GM21825 (cell line): ENCODE data around the gene PI4KA.

ENCODE experiments used
- ATAC-seq: cut with Tn5 transposase; IDR thresholded peaks from one replicate; pipeline ENCODE4 v1.9.1; 2021; ENCODE audit warnings: mild to moderate bottlenecking, moderate library complexity; ENCODE audit not compliant: unreplicated experiment

Gene PI4KA

DNA sequence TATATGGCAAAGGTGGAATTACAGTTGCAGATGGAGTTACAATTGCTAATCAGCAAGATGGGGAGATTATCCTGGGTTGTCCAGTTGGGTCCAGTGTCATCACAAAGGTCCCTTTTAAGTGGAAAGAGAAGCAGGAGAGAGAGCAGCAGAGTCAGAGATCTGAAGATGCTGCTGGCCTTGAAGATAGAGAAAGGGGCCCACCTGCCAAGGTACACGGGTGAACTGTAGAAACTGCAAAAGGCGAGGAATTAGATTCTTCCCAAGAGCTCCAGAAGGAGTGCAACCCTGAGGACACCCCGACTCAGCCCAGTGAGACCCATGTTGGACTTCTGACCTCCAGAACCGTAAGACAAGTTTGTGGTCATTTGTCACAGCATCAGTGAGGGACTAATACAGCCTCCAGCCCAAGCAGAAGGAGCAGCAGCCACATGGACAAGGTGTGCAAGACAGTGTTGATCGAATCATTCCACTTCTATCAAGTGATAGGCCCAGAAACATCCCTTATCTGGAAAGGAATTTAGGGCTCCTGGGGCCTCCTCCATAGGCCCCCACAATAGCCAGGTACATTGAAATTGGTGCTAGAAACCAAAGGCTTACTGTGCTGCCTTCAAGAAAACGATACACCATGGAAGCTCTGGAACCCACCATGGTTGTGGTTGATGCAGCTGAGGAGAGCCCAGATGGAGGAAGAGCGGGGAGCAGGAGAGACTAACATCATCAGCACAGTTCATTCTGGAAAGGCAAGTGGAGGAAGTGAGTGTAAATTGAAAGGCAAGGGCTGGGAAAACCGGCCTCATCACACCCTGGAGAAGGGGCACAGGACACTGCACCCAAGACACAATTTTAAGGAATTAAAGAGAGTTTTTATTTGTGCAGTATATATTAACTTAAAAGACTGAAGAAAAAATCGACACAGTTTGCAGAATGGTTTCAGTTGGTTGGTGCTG lies 23.5 kb upstream of the PI4KA start:
- no peak for ATAC-seq

DNA sequence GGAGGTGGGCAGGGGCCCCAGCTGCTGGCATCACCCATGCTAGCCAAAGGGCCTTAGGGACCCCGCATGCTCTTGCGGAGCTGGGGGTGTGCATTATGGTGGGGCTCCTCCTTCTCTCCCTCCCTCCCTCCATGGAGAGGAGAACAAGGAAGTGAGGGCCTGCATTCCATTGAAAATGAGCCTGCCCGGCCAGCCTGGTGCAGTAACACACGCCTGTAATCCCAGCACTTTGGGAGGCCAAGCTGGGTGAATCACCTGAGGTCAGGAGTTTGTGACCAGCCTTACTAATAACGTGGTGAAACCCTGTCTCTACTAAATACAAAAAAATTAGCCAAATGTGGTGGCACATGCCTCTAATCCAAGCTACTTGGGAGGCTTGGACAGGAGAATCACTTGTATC lies 22.6 kb upstream of the PI4KA start:
- ATAC-seq: no peak

DNA sequence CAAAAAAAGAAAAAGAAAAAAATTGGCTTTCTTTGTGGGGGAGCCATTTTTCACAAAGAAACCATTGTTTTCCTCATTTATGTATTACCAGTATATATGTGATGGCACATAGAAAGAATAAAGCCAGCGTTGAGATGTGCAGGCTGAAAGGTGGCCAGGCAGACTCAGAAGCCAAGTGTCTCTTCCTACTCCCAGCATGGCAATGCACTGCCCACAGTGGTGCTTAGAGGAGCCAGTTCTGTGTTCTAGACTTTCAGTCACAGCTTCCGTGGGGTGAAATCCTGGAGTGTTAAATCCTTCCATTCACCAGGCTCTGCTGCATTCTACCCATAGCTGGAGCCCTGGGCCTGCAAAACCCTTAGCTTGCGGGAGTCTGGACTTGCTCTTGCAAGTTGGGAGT lies 19.1 kb upstream of the PI4KA start:
- ATAC-seq: no peak

DNA sequence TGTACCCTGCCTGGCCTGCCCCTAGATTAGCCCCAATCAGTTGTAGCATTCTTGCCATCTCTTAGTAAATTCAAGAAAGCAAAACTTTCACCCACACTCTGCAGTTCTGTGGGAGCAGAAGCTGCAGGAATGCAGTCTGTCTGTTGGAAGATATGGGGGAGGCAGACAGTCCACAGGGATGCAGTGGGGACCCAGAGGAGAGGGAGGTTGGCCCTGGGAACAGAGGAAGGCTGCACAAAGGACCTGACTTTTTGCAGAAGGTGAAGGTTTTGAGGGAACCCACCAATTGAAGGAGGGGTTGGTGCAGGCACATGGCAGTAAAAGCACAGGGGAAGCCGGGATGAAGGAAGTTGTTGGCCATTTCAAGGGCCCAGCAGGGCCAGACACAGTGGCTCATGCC lies 16.7 kb upstream of the PI4KA start:
- no peak for ATAC-seq

DNA sequence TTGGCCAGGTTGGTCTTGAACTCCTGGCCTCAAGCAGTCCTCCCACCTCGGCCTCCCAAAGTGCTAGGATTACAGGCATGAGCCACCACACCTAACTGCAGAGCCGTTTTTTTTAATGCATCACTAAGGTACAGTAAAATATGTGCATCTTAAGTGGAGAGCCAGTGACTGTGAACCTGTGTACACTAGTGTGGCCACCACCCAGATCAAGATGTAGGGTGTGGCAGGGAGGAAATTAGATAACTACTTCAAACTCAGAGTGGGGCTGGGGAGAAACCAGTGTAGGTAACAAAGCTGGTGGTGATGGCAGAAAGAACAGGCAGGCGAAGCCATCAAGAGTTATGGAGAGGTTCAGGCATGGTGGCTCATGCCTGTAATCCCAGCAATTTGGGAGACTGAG lies 14.6 kb upstream of the PI4KA start:
- no peak for ATAC-seq

DNA sequence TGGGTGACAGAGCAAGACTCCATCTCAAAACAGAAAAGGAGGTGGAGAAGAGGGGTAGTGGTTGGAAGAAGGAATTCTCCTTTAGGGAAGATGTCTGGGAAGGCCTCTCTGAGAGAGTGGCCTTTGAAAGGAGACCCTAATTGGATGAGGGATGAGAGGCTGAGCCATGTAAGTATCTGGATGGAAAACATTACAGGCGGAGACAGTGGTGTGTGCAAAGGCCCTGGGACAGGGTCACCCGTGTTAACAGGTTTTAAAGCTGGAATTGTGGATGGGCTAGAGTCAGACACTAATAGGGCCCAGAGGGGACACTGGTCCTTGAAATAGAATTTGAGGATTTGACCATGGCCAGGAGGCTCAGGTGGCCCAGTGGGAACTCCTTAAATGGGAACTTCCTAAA lies 10.6 kb upstream of the PI4KA start:
- ATAC-seq: no peak

DNA sequence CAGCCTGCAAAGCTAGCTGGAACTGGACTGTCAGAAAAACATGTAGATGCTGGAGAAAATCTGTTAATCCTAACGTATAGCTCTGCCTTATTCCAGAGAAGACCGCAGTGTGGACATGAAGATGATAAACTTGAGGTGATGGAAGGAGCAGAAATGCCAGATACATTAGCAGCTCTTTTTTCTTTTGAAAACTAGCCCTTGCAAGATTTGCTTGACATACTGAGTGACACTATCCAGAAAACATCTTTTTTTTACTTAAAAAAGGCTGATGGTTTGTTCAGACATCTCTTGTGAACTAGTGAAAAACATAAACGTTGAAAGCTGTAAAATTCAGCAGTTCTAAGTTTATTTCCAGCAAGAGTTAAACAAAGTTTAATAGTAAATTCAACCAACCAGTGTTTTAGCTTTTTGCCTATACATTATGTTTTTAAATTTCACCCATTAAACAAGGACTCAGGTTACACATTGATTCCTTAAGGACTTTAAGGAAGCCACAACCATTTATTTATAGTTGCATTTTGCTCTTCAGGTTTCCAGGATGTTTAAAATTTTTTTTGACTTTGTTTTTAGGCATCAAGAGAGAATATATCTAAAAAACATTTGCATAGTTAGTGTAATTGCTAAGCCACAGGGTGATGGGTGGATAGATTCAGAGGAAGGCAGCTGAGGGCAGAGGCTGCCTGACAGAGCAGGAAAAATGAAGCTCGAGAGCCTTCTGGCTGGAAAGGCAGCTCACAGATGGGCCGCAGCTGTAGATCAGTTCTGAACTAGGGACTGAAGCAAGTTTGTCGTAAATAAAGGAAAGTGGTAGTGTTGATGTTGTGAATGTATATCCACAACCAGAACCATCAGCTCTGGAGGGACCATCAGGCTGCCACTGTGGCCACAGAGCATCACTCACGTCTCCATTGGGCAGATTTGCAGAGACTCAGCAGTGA lies 9.7 kb upstream of the PI4KA start:
- ATAC-seq: no peak

DNA sequence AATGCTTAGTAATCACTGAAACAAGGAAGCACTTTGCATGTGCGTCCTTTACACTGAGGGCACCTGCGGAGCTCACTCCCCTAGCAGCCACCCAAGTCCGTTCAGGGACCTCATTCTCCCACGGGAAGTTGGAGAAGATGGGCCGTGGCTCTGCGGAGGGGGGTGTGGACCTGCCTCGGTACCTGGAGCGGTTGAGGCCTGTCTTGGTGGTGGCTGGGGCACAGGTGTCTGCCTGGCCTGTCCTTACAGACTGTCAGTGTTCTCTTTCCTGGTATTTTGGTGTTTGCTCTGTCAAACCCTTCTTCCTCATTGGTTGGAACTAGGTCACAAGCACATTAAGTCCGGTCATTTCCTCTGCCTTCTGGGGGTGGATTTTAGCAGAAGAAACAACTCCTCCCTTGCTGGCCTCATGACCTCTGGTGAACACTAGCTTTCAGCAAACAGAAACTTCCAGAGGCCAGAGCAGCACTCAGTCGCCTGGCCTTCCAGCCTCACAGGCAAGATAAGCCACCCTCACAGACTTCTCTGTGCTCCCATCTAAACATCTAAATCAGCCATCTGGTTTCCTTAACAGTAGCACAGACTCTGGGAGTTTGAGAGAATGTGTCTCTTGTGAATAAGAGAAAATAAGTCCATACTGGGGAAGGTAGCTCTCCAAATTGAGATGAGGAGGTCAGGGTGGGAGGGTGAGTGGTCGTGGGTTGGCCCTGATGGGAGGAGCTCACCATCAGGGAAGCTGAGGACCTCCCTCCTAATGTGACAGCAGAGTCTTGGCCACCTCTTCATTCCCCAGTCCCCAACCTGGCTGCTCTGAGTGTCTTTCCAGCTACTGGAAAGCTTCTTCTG lies 8.8 kb upstream of the PI4KA start:
- no peak for ATAC-seq

DNA sequence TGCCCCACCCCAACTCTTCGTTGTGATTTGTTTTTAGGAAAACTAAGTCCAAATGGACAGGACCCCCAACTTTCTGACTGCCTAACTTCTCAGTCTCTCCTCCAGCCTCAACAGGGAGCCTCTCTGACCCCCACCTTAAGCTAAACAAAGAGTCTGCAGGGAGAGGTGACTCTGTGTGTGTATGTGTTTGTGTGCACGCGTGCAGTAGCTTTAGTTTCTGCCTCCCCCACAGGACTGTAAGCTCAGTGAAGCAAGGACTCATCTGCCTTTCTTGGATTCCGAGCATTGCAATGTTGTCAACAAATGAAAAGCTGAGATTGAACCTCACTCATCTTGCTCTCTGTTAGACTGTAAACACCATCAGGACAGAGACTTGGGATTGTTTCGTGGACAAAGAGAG lies 8.1 kb upstream of the PI4KA start:
- no peak for ATAC-seq

DNA sequence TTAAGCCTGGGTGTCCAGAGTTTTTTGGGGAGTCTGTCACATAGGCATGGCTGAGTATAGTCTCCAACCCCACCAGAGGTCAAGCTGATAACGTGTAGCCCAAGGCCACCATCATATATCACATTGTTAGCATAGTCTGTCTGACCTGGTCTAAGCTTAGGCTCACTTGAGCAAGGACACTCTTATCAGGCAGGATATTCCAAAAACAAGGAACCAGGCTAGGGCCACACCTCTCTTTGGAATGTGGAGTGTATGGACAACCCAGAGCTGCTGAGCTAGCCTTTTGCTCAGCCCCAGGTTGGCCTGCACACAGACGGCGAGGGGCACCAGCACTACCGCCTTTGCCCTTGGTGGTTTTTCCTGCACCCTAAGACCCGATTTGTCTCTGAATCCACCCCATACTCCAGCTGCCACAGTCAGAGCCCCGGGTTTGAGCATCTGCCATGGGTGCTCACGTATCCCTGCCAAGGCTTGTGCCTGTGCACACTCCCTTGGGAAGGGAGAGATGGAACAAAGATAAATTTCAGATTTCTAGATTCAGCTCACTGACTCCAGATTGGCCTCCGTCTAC lies 7.3 kb upstream of the PI4KA start:
- no peak for ATAC-seq

DNA sequence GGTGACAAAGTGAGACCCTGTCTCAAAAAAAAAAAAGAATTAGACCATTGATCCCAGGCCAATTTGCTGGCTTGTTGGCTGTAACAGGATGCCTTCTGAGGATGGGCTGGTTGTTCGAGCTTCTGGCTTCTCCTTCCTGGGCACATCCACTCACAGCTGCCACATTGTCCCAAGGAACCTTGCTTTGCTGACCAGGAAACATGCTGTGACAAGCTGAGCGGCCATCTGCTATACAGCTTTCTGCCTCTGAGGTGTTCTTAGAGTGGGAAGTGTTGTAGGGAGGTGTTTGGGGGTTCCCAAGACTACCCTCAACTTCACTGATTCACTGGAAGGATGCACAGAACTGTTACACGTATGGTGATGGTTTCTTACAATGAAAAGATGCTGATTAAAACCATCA lies 6.7 kb upstream of the PI4KA start:
- no peak for ATAC-seq

DNA sequence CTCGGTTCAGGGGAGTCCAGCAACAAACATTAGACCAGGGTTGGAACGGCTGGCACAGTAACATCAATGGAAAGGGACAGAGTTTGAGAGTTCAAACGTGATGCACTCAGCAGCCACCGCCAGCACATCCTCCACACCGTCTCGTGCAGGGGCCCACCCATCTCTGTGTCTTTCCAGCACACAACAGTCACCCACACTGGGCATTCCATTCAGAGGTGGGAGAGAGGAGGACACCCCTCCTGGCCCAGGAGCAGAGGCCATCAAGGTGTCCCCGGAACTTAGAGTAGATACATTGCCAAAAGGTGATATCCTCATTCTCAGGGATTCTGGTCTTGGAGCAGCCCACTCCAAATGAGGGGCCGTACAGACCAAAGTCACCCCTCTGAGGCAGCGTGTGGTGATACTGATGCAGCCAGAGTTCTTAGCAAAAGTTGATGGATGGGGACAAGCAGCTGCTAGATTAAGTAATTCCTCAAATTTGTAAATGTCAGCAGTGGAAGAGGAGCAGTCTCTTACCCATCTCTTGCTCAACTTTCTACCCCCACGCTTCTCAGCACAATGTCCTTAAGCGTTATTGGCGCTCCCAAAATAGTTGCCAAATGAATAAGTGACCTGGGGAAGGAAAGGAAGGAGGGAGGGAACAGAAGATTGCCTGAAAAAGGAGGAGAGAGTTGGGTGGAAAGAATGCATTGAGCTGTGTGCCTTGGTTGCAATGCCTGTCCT lies 5.7 kb upstream of the PI4KA start:
- ATAC-seq: no peak

DNA sequence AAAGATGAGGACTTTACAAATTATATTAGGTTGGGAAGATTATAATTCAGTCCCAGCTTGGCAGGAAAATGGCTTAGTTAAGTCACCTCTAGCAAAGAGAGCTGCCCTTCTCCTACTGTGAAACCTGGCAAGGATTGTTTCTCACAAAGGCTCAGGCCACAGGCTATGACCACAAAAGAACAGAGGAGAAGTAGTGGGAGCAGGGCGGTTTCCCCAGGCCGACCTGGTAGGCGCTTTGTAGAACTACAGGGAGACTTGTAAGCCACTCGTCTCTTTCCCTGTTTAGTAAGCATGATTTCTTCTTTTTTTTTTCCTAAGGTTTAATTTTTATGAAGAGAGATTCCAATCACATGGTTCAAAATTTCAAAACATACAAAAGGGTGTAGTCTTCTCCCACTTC lies 4.8 kb upstream of the PI4KA start:
- ATAC-seq: no peak

DNA sequence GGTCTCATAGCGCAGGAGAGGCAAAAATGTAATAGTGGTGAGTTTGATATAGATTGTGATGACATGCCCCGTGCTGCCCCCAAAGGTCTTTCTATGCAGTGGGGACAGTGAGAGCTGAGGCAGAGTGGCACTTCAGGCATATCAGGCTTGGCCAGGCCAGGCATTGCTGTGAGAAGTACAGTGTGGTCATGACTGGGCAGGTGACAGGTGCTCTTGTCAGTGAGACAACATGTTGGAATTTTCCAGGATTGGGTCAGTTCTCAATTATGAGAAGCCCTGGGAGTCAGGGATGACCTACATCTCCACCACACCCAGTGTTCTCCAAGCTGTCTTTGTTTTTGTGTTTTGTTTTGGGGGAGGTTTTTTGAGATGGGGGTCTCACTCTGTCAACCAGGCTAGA lies 3.9 kb upstream of the PI4KA start:
- no peak for ATAC-seq

DNA sequence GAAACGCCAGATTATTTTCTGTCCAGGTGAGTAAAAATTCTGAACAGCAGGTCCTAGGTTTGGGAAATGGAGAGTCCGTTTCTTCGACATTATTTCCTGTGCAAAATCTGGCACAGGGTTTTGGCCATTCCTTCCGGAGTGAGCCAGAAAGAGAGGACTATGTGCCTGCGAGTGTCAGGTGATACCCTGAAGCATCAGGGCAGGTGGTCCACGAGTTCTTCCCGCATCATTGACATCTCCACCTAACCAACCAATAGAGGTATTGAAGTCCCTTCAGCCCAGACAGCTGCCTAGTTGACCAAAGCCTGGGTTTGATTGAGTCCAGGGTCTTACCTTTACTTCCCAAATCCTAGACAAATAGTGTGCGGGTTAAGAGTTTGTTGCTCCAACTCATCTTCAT lies 1.0 kb upstream of the PI4KA start:
- no peak for ATAC-seq

DNA sequence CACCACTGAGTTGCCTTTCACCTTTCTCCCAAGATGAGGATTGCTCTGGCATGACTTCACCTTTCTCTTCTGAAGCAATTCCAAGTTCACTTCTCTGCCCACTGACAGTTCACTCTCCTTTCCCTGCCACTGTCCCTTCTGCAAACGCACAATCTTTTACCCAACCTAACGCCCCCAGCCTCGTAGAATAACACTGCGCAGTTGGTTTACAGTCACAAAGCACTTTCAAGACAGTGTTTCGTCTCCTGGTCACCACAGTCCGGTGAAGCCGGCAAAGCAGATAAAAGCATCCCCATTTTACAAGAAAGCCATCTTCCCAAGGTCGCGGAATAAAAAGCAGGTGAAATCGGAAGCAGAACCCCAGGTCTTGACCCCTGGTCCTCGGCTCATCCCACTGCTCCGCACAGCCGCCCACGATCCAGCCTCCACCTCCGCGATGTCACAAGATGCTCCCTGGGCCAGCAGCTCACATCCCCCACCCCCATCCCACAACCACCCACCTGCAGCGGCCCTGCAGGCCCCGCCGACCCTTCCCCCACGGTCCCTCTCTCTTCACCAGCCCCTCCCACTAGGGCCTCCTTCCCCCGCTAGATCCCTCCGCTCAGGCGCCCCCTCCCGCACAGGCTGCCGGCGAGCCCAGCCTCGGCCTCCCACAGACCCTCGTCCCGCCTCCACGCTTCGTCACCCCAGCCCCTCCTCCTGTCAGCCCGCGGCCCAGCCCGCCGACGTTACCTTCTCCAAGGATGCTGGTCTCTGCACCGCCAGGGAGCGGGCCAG lies 585 bp downstream of the PI4KA start:
- peak; percentile 40 for ATAC-seq

DNA sequence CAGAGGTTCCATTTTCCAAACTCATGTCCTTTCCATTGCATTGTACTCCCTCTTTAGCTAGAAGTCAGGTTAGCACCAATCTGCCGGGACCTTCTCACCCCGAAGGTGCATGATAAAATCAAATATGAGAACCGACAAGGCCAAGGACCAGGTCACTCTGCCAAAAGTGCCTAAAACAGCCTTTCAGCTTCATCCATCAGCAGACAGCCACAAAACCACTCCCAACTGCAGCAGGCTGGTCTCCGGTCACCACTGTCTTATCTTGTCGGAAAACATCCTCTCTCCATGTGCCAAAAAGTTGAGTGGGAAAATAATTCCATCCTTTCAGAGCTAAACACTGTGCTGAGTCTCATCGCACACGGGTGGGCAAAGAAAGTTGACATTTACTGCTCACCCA lies 1.4 kb downstream of the PI4KA start:
- no peak for ATAC-seq

DNA sequence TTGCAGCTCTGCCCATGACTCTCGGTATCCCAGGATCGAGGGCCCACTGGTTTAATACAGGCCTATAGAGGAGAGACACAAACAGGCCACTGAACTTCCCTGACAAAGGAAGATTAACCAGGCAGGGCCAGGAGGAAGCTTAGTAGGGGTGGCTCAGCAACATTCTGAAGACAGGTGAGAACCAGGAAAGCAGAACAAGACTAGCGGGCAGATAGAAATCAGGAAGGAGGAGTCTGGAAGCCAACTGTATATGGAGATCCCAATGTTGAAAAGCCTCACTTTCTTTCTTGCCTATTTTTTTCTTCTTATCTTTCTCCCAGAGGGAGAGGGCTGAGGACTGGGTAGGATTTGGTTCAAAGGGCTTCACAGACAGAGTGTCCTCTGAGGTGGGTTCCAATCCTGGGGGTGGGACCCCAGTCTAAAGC lies 5.4 kb downstream of the PI4KA start:
- no peak for ATAC-seq

DNA sequence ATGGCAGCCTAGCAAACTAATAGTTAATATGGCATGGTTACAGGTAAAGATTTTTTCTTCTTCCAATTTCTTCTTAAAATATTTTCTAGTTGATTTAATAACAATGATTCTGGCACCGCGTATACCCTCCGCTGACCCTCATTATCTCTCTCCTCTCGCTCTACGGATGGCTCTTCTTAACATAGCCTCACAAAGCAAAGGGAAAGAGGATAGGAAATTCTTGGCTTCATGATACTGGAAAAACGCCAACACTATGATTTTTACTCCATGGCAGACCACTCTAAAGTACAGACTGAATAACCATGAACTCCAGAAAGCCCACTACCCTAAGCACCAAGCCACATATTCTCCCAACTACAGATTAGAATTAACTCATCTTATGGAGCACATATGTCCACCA lies 6.1 kb downstream of the PI4KA start:
- no peak for ATAC-seq
